HG02973 (cell line): ENCODE data around the gene ERBB3.

Source experiments
- ATAC-seq: cut with Tn5 transposase; IDR thresholded peaks from one replicate; pipeline ENCODE4 v1.9.1; 2021; ENCODE audit warnings: moderate library complexity; ENCODE audit not compliant: unreplicated experiment

Gene ERBB3

GRCh38 chr12:56129942-56130495, 50.1 kb downstream of the ERBB3 start:
- no peak for ATAC-seq

GRCh38 chr12:56130876-56131275, 50.9 kb downstream of the ERBB3 start:
- no peak for ATAC-seq

GRCh38 chr12:56134897-56135296, 54.9 kb downstream of the ERBB3 start:
- no peak for ATAC-seq

GRCh38 chr12:56137853-56138571, 58.0 kb downstream of the ERBB3 start:
- no peak for ATAC-seq

GRCh38 chr12:56141946-56142784, 62.2 kb downstream of the ERBB3 start:
- no peak for ATAC-seq

- no peak for ATAC-seq
These were observed 63.3 kb downstream of the ERBB3 start for GRCh38 chr12:56143217-56143616.

- no peak for ATAC-seq
These were observed 63.9 kb downstream of the ERBB3 start for GRCh38 chr12:56143870-56144269.

- no peak for ATAC-seq
These were observed 65.3 kb downstream of the ERBB3 start for GRCh38 chr12:56145217-56145616.

- ATAC-seq, result no peak
These were observed 66.8 kb downstream of the ERBB3 start for GRCh38 chr12:56146492-56147460.

- no peak for ATAC-seq
These were observed 70.6 kb downstream of the ERBB3 start for GRCh38 chr12:56150563-56150962.

- peak; percentile 50 for ATAC-seq
These were observed 71.7 kb downstream of the ERBB3 start for GRCh38 chr12:56151672-56152131.

- ATAC-seq, result peak; percentile 76
These were observed 72.3 kb downstream of the ERBB3 start, which contains the start of gene MYL6B for GRCh38 chr12:56152132-56152755. MYL6B (plus strand) TSS chr12:56152587; CDS start chr12:56153919, 1,332 bp downstream.
